ENCODE results near the gene ZCCHC4. TPM values are rescaled to one million over a fixed set of nuclear protein-coding genes. Genes with fewer than 3 reads are reported as not detected.

The ZCCHC4 gene, protein sequence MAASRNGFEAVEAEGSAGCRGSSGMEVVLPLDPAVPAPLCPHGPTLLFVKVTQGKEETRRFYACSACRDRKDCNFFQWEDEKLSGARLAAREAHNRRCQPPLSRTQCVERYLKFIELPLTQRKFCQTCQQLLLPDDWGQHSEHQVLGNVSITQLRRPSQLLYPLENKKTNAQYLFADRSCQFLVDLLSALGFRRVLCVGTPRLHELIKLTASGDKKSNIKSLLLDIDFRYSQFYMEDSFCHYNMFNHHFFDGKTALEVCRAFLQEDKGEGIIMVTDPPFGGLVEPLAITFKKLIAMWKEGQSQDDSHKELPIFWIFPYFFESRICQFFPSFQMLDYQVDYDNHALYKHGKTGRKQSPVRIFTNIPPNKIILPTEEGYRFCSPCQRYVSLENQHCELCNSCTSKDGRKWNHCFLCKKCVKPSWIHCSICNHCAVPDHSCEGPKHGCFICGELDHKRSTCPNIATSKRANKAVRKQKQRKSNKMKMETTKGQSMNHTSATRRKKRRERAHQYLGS
- total RNA-seq: 10 to 100 TPM; 11.7 to 12.3 TPM

DNA sequence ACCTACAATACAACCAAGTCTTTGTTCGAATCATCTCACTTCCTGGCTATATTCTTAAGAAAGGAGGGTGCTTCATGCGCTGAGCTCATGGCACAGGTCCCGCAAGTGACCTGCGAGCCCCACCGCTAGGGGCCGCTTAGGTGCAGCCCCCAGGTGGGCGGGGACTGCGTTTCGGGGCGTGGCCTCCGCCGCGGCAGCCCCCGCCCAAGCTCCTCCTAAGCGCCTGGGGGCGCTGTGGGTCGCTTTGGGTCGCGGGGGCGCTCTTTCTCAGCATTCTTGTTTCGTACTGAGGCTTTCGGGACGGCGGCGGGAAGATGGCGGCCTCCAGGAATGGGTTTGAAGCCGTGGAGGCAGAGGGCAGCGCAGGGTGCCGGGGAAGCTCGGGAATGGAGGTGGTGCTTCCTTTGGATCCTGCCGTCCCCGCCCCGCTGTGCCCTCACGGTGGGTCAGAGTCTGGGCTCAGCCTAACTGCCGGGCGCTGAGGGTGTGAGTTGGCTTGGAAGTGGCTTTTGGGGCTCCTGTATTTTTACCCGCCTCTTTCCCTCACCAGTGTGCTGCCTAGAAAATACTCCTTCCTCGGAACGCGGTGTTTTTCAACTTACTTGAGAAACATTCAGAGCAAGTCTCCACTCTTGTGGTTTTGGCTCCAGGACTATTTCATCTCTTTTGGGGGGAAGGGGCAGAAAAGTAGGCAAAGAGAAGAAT, at the start of gene ZCCHC4:
Gene ZCCHC4, plus strand, starts transcription at position 279 of the 705 bp plus-strand sequence. Its CDS starts 36 bp downstream, at position 315.
- DNase-seq: peak; percentile 94
- no peaks in the 10 kb centered on the region for H3K9me3 Mint-ChIP-seq (ENCODE audit: low read depth)
- H3K4me1 Mint-ChIP-seq: peaks cover 22% of the 10 kb centered on the region
- ATAC-seq: peak; percentile 99
- peaks cover 13% of the 10 kb centered on the region for H3K36me3 Mint-ChIP-seq (ENCODE audit: low read depth)
- H3K4me3 Mint-ChIP-seq: peak within 1 kb of the TSS; percentile 96
- ChIA-PET CTCF (interaction anchor here (0.5 to 3.4 kb wide), 46 partner anchors 8 to 1550 kb away, joined by 3 to 30 read pairs (median 4); partner anchors contain the start of genes PI4K2B and SEPSECS), POLR2A (interaction anchor here (0.6 to 1.3 kb wide), 8 partner anchors 8 to 153 kb away, joined by 3 to 9 read pairs (median 4); partner anchors contain the start of genes PI4K2B and SEPSECS)
- H3K27ac Mint-ChIP-seq: peak within 1 kb of the TSS; percentile 94
- peaks cover 3% of the 10 kb centered on the region for H3K27me3 Mint-ChIP-seq
- intact Hi-C loops (cut with DNase I, micrococcal nuclease): loop anchor here (1.0 to 10.0 kb wide), 11 partner anchors 8 to 1552 kb away; partner anchors contain the start of genes ANAPC4 (in 2 of the 2), PI4K2B (in 2 of the 2), SMIM20 (in 2 of the 2) and DHX15 (in 1 of the 2)

DNA sequence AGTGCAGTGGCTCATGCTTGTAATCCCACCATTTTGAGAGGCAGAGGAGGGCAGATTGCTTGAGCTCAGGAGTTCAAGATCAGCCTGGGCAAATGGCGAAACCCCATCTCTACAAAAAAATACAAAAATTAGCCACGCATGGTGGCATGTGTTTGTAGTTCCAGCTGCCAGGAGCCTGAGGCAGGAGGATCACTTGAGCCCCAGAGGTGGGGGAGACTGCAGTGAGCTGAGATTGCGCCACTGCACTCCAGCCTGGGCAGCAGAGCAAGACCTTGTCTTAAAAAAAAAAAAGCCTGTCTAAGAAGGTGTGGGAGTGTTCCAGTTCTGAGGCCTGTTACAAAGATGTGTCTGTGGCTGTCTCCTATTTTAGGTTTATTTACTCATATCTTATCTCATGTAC, 40.7 kb upstream of the ZCCHC4 start:
- DNase-seq (no peak), ATAC-seq (no peak)
- H3K9me3 Mint-ChIP-seq (ENCODE audit: low read depth): no peaks in the 10 kb centered on the region
- no peak overlapping the region for H3K27ac Mint-ChIP-seq
- intact Hi-C loops (cut with DNase I, micrococcal nuclease): no loop called here
- CTCF ChIA-PET: interaction anchor here (0.6 to 2.2 kb wide), 3 partner anchors 25 to 254 kb away, joined by 3 to 7 read pairs (median 4); partner anchors contain the start of gene ZCCHC4
- no peaks in the 10 kb centered on the region for H3K4me1 Mint-ChIP-seq
- H3K4me3 Mint-ChIP-seq: no peak overlapping the region
- H3K36me3 Mint-ChIP-seq (ENCODE audit: low read depth): peaks cover 23% of the 10 kb centered on the region
- POLR2A ChIA-PET: no interaction called here
- no peaks in the 10 kb centered on the region for H3K27me3 Mint-ChIP-seq

DNA sequence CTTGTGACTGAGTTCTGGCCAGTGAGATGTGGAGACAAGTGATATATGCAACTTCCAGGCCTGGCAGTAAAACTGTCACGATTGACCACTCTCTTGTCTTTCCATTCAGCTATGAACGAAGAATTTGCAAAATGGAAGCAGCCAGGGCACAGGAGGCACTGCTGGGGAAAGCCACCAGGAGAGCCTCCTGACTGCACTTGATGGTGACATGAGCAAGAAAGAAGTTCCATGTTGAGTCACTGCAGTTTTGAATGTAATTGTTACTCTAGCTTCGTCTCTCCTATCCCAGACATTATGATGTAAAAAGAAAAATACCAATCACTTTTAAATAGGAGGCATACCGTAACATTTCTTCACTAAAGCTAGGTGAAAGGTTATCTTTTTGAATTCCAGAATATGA, 32.4 kb upstream of the ZCCHC4 start:
- intact Hi-C loops (cut with DNase I, micrococcal nuclease): no loop called here
- DNase-seq (no peak), ATAC-seq (peak; percentile 57)
- ChIA-PET CTCF (no interaction called here), POLR2A (no interaction called here)
- peaks cover 20% of the 10 kb centered on the region for H3K36me3 Mint-ChIP-seq (ENCODE audit: low read depth)
- no peaks in the 10 kb centered on the region for H3K27me3 Mint-ChIP-seq
- no peaks in the 10 kb centered on the region for H3K9me3 Mint-ChIP-seq (ENCODE audit: low read depth)
- H3K4me1 Mint-ChIP-seq: peaks cover 3% of the 10 kb centered on the region
- no peak overlapping the region for H3K4me3 Mint-ChIP-seq
- no peak overlapping the region for H3K27ac Mint-ChIP-seq

DNA sequence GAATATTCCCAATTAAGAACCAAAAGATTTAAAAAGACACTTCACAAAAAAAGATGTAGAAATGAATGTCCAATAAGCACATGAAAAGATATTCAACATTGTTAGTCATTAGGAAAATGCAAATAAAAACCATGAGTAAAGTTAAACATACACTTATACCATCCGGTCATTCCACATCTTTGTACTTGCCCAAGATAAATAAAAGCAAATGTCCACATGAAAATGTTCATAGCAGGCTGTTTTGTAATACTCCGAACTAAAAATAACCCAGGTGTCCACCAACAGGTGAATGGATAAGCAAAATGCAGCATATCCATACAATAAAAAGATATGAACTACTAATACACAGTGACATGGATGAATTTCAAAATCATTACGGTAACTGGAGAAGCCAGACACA, 28.6 kb upstream of the ZCCHC4 start:
- no peak for DNase-seq
- CTCF ChIA-PET: interaction anchor here (0.6 to 0.8 kb wide), 3 partner anchors 30 to 62 kb away, joined by 3 read pairs; no protein-coding TSS in a partner anchor
- peaks cover 6% of the 10 kb centered on the region for H3K9me3 Mint-ChIP-seq (ENCODE audit: low read depth)
- H3K27ac Mint-ChIP-seq: no peak overlapping the region
- no peak overlapping the region for H3K4me3 Mint-ChIP-seq
- POLR2A ChIA-PET: no interaction called here
- intact Hi-C loops (cut with DNase I, micrococcal nuclease): no loop called here
- peaks cover 3% of the 10 kb centered on the region for H3K4me1 Mint-ChIP-seq
- H3K27me3 Mint-ChIP-seq: peaks cover 8% of the 10 kb centered on the region
- peaks cover 21% of the 10 kb centered on the region for H3K36me3 Mint-ChIP-seq (ENCODE audit: low read depth)
- no peak for ATAC-seq

DNA sequence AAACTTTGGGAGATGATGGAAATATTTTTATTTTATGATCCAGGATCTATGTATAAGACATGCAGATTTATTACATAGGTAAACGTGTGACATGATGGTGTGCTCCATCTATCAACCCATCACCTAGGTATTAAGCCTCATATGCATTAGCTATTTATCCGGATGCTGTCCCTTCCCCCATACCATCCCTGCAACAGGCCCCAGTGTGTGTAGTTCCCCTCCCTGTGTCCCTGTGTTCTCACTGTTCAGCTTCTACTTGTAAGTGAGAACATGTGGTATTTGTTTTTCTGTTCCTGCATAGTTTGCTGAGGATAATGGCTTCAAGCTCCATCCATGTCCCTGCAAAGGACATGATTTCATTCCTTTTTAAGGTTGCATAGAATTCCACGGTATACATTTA, 28.1 kb upstream of the ZCCHC4 start:
- H3K9me3 Mint-ChIP-seq (ENCODE audit: low read depth): peaks cover 6% of the 10 kb centered on the region
- POLR2A ChIA-PET: no interaction called here
- DNase-seq: no peak
- intact Hi-C loops (cut with DNase I, micrococcal nuclease): no loop called here
- CTCF ChIA-PET: interaction anchor here (0.6 to 1.2 kb wide), 4 partner anchors 9 to 300 kb away, joined by 3 to 4 read pairs (median 3); no protein-coding TSS in a partner anchor
- no peak overlapping the region for H3K4me3 Mint-ChIP-seq
- H3K4me1 Mint-ChIP-seq: peaks cover 3% of the 10 kb centered on the region
- no peak for ATAC-seq
- peaks cover 8% of the 10 kb centered on the region for H3K27me3 Mint-ChIP-seq
- no peak overlapping the region for H3K27ac Mint-ChIP-seq
- H3K36me3 Mint-ChIP-seq (ENCODE audit: low read depth): peaks cover 21% of the 10 kb centered on the region

DNA sequence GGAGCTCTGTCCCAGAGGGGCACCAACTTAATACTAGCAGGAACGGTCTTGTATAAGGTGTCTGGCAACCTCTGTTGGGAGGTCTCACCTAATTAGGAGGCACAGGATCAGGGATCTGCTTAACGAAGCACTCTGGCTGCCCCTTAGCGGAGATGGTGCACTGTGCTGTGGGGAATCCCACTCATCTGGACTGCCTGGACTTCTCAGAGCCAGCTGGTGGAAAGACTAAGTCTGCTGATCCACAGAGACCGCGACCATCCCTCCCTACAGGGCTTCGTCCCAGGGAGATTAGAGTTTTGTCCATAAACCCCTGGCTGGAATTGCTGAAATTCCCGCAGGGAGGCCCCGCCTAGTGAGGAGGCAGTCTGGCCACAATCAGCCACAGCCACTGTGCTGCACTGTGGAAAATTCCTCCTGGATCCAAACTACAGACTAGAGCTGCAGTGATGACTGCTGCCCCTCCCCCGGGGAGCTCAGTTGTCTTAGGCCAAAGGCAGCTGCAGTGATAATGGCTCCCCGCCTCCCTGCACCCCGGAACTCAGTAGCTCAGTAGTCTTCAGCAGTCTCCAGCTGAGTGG, 22.0 kb upstream of the ZCCHC4 start:
- H3K4me3 Mint-ChIP-seq: no peak overlapping the region
- no peaks in the 10 kb centered on the region for H3K4me1 Mint-ChIP-seq
- H3K36me3 Mint-ChIP-seq (ENCODE audit: low read depth): peaks cover 6% of the 10 kb centered on the region
- H3K9me3 Mint-ChIP-seq (ENCODE audit: low read depth): peaks cover 6% of the 10 kb centered on the region
- intact Hi-C loops (cut with DNase I, micrococcal nuclease): no loop called here
- H3K27me3 Mint-ChIP-seq: peaks cover 11% of the 10 kb centered on the region
- DNase-seq (no peak), ATAC-seq (no peak)
- POLR2A ChIA-PET: no interaction called here
- no peak overlapping the region for H3K27ac Mint-ChIP-seq
- CTCF ChIA-PET: interaction anchor here (1.0 kb wide), 1 partner anchor 9 kb away, joined by 3 read pairs; no protein-coding TSS in a partner anchor

DNA sequence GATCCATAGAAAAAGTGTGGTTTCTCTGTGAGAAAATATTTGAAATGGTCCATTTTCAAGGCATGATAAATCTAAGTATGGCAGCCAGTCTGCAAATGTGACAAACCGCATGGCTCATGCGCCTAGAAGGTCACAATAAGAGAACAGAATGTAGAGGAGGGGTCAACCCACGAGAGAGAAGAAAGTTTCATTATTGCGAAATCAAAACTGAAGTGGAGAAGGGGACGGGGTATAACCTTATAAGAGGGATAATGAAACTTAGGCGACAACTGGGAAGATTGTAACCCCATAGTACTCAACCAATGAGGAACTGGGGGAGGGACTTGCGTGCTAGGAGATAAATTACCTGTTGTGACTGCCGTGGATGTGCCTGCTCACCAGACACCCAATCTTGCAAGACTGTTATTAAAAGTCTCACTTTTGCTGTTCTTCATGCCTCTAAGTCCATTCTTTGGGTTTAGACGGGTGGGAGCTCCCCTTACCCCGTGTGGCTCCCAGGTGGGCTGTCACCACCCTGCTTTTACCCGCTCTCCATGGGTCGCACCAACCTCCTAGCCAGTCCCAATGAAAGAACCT, 21.3 kb upstream of the ZCCHC4 start:
- H3K9me3 Mint-ChIP-seq (ENCODE audit: low read depth): peaks cover 6% of the 10 kb centered on the region
- ATAC-seq (no peak), DNase-seq (no peak)
- peaks cover 14% of the 10 kb centered on the region for H3K27me3 Mint-ChIP-seq
- H3K27ac Mint-ChIP-seq: no peak overlapping the region
- intact Hi-C loops (cut with DNase I, micrococcal nuclease): no loop called here
- ChIA-PET CTCF (no interaction called here), POLR2A (no interaction called here)
- no peaks in the 10 kb centered on the region for H3K4me1 Mint-ChIP-seq
- no peak overlapping the region for H3K4me3 Mint-ChIP-seq
- peaks cover 6% of the 10 kb centered on the region for H3K36me3 Mint-ChIP-seq (ENCODE audit: low read depth)

DNA sequence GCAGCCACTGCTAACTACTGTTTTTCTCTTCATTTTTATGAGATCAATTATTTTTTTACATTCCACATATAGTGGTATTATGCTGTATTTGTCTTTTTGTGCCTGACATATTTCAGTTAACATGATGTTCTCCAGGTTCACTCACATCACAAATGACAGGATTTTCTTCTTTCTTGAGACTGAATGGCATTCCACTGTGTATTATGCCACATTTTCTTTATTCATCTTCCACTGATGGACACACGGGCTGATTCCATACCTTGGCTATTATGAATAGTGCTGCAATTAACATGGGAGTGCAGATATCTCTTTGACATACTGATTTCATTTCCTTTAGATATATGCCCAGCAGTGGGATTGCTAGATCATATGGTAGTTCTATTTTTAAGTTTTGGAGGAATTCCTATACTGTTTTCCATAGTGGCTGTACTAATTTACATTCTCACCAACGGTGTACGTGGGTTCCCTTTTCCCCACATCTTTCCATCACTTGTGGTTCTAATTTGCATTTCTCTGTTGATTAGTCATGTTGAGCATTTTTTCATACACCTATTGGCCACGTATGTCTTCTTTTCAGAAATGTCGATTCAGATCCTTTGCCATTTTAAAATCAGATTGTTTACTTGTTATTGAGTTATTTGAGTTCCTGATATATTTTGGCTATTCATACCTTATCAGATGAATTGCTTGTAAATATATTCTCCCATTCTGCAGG, 14.9 kb upstream of the ZCCHC4 start:
- DNase-seq: no peak
- no peak for ATAC-seq
- intact Hi-C loops (cut with DNase I, micrococcal nuclease): no loop called here
- ChIA-PET CTCF (interaction anchor here (0.8 to 4.7 kb wide), 2 partner anchors 15 to 25 kb away, joined by 4 to 22 read pairs; partner anchors contain the start of gene ZCCHC4), POLR2A (no interaction called here)
- Mint-ChIP-seq H3K27me3 (peaks cover 19% of the 10 kb centered on the region), H3K9me3 (ENCODE audit: low read depth) (no peaks in the 10 kb centered on the region), H3K4me1 (peaks cover 8% of the 10 kb centered on the region), H3K36me3 (ENCODE audit: low read depth) (no peaks in the 10 kb centered on the region), H3K4me3 (no peak overlapping the region), H3K27ac (no peak overlapping the region)

DNA sequence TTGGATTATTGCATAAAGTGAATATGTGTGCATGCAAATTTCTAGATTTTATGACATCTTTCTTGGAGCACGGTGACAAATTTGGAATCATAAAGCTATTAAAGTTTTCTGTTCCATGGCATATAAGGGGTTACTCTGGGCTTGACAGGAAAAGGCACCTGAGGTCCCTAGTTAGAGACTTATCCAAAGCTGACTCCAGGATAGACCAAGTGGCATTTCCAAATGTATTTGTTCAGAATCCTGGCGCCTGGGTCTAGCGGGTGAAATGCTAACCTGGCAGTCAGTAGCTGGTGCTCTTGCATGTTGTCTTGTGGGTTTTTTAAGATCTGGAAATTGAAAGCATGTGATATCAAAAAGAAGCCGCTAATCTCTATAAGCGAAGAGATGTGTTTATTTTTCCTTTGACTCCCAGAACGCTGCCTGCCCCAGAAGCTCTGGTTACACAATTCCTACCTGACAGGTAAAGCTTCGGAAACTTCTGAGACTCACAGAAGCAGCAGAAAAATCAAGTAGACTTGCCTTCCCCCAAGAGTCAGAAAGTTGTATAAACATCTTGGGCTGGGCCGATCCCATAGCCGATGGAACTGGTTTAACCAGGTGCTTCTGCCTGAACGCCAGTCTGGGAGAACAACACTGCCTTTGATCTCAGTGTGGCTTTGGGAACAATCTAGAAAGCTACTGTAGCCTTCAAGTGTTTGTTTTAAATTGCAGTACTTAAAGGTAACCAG, 12.9 kb upstream of the ZCCHC4 start:
- no peak overlapping the region for H3K4me3 Mint-ChIP-seq
- intact Hi-C loops (cut with DNase I, micrococcal nuclease): no loop called here
- H3K27ac Mint-ChIP-seq: no peak overlapping the region

DNA sequence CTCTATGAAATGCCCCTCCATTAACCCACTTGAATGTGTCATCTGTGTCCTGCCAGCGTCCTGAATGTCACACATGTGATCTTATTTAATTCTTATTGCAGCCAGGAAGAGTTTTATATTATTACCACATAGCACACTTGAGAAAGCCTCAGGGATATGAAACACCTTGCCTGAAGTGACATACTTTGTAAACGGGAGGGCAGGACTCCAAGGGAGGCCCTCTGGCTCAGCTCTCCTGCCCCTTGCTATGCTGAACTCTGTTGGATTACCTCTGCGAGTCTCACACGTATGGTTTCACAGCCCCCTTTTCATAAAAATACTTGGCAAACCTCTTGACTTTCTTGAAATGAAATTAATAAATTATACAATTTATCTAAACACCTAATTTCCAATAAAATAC, 11.1 kb upstream of the ZCCHC4 start:
- ChIA-PET CTCF (interaction anchor here (1.5 to 4.7 kb wide), 2 partner anchors 11 to 69 kb away, joined by 3 to 22 read pairs; partner anchors contain the start of gene ZCCHC4), POLR2A (no interaction called here)
- no peak overlapping the region for H3K27ac Mint-ChIP-seq
- intact Hi-C loops (cut with DNase I, micrococcal nuclease): no loop called here
- no peaks in the 10 kb centered on the region for H3K9me3 Mint-ChIP-seq (ENCODE audit: low read depth)
- H3K4me1 Mint-ChIP-seq: peaks cover 8% of the 10 kb centered on the region
- ATAC-seq (no peak), DNase-seq (no peak)
- H3K27me3 Mint-ChIP-seq: peaks cover 14% of the 10 kb centered on the region
- H3K36me3 Mint-ChIP-seq (ENCODE audit: low read depth): no peaks in the 10 kb centered on the region
- H3K4me3 Mint-ChIP-seq: no peak overlapping the region

More for the DNA sequence above, 12.9 kb upstream of the ZCCHC4 start:
- ATAC-seq (no peak), DNase-seq (no peak)
- CTCF ChIA-PET: interaction anchor here (0.6 to 4.7 kb wide), 3 partner anchors 13 to 997 kb away, joined by 3 to 22 read pairs (median 5); partner anchors contain the start of gene ZCCHC4
- POLR2A ChIA-PET: no interaction called here
- Mint-ChIP-seq H3K4me1 (peaks cover 8% of the 10 kb centered on the region), H3K27me3 (peaks cover 18% of the 10 kb centered on the region), H3K36me3 (ENCODE audit: low read depth) (no peaks in the 10 kb centered on the region), H3K9me3 (ENCODE audit: low read depth) (no peaks in the 10 kb centered on the region)

Measured in activated CD4-positive, alpha-beta T cell treated with anti-CD3 and anti-CD28 coated beads for 36 hours (primary cell).